EL (cell line): Measurements from ENCODE around the gene TMEM72.

Experiments
- DNase-seq: peaks from one replicate; pipeline ENCODE4 v3.0.0-alpha.2; 2016

TMEM72 gene

GRCh38 chr10:44921061-44921460, 9.9 kb downstream of the TMEM72 start:
- no peak for DNase-seq

DNA sequence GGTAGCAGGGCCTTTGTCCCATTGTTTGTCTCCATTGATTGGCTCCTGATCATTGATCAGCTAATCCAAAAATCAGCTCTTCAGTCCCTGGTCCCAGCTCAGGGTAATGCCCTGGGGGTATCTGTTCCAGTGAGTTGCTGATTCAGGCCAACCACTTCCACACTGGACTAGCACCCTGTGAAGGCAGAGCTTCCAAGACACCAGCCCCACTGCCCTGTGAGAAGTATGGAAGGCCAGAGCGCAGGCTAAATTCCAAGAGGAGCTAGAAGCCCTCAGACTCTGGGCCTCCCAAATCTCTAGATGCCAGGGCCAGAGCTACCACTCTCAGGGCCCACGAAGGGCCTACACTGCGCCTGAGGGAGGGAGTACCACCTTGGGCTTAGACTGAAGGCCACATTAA, 10.4 kb downstream of the TMEM72 start:
- no peak for DNase-seq

GRCh38 chr10:44922021-44922420, 10.9 kb downstream of the TMEM72 start:
- no peak for DNase-seq

- no peak for DNase-seq
Measured at GRCh38 chr10:44922796-44923545, 11.8 kb downstream of the TMEM72 start.

DNA sequence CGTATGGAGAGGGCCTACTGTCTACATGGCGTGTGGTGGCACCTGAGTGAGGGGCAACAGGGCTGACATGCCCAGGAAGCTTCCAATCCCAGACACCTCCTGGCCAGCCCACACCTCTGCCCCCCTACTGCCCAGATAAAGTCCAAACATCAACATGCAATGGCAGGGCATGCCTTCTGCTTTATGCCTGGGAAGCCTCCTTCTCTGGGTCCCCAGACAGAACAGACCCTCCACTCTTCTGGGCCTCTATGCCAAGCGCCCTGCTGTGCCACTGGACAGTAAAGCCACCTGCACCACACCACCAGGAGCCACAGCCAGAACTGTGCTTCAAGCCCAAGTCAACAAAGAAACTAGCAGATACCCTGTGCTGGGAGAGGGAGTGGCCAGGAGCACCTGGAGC, 12.5 kb downstream of the TMEM72 start:
- DNase-seq = no peak

DNA sequence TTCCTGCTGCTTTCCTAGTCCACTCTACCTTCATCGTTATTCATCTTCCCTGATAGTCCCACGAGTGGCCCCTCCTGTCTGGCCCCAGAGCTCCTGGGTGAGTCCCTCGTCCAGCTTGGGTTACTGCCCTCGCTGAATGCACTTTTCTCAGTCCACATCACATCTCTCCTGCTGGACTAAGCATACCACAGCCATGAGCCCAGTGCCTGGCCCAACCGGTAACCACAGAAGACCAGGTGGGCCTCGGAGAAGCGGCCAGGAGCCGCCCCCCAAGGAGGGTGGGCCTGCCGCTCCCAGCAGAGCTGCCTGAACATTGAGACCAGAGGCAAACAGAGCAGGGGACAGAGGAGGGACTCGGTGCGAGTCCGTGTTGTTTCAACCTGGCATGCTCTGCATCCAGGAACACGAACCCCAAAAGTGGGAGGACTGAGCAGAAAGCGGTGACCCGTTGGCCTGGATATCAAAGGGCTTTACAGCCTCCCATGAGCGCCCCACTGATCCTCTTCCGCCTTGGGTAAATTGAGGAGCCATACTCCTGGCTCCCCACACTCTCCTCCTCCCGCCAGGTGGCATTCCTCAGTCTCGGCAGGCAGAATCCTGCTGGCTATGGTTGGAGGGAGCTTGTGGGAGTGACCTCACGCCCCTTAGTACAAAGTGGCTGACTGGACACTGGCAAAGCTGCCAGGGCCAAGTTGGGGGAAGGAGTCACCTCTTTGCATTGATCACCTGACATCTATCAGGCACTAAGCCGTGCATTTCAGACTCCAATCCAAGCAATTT, 13.3 kb downstream of the TMEM72 start:
- no peak for DNase-seq

- no peak for DNase-seq
Measured at GRCh38 chr10:44925224-44925623, 14.1 kb downstream of the TMEM72 start.

DNA sequence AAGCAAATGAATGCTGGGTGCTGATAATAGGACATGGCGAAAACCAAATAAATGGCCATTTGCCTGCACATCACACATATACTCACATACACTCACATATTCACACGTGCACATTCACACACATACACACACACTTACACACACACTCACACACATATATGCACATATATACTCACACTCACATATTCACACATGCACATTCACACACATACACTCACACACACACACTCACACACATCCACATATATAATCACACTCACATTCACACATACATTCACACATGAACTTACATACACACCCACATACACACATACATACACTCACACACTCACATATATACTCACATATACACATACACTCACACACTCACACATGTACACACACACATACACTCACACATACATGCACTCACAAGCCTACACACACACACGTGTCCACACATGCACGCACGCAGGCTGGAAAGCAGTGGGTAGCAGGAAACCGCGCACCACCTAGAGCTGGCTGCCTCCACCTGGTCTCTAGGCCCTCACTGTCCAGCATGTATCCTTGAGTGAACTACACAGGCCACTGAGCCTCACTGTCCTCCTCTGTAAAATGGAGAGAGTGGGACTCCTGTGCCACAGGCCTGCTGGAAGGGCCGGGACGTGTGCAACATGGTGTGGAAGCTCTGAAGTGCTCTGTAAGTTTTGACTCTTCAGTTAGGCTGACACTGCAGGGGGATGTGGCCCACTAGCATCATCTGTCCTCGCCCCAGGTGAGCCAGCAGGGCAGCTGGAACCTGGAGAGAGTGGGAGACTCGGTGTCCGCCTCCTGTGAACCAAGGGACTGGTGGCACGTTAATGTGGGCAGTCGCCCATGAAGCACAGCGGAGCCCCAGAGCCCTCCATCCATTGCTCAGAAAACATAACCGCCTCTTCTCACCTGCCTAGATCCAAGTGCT, 14.9 kb downstream of the TMEM72 start:
- no peak for DNase-seq

DNA sequence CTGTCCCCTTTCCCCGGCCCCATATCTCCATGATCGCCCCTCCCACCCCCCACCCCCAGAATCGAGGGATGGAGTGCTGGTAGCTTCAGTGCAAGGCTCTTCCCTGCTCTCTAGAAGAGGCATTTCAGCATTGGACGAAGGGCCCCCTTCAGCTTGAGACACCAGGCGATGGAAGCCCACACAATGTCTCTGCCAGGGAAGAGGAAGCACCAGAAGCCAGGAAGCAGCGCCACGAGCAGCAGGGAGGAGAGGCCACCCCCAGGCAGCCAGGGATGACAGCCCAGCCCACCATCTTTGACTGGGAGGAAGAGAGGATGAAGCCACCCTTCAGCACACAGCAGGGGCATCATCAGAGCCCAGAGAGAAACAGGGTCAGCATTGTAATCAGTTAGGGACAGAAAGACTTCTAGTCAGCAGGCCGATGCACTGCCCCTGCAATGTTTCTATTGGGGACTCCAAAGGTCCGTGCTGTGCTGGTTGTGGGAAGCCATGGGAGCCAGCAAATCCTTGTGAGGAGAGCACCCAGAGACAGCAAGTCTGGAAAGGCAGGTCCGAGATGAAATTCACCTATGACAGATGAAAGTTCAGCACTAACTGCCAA, 15.7 kb downstream of the TMEM72 start:
- no peak for DNase-seq

DNA sequence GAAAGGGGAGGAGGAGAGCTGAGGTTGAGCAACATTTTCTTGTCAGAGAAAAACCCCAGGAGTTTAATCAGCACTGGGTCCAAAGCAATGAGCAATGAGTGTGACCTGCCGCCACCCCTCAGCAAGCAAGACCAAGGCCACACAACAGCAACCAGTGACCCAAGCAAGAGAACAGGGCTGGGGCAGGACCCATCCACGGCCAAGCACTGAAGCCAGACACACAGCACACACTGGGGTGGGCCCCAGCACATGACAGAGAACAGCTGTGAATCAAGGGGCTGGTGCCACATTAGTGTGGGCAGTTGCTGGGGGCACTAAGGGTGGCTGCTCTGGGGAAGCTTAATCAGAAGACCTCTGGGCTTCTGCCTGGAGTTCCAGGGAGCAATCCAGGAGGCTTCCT, 16.2 kb downstream of the TMEM72 start:
- no peak for DNase-seq

GRCh38 chr10:44928462-44928861, 17.3 kb downstream of the TMEM72 start:
- no peak for DNase-seq

DNA sequence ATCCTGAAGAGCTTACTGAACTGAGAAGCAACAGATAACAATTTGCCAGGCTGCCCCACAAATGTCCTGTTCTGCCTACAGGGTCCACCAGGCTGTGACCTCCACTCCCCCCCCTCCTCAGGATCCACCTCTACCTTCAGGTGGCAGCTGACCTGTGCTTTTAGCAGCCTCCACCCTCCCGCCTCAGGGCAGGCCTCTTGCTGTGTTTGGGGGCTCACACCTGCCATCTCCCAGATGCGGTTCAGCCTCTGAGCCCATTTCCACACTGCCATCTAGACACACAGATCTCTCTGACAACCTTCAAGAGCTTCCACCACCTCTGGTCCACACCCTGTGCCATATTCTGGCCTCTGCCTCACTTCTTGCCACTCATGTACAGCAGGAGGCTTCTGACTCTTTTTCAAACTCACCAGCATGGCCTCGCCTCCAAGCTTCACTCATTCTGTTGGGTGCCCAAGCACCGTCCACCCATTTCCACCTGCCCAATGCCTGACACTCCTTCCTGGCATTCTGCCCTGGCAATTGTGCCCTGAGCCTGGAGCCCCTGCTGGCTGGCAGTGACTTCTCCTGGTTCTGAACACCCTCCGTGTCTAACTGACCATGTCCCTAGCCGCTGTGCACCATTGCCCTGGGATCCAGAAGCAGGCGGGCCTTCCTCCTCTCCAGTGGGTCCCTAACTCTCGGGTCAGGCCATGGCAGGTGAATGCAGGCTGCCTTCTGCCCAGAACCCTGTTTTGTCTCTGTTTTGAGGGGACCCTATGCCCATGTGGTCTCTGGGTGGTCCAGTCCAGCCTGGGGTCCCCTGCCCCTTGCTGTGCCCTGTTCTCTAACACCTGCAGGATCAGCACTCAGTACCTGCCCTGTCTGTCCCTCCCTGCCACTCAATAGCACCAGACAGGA, 18.5 kb downstream of the TMEM72 start:
- DNase-seq = no peak

- DNase-seq = no peak
Measured at GRCh38 chr10:44930904-44931620, 19.9 kb downstream of the TMEM72 start.

DNA sequence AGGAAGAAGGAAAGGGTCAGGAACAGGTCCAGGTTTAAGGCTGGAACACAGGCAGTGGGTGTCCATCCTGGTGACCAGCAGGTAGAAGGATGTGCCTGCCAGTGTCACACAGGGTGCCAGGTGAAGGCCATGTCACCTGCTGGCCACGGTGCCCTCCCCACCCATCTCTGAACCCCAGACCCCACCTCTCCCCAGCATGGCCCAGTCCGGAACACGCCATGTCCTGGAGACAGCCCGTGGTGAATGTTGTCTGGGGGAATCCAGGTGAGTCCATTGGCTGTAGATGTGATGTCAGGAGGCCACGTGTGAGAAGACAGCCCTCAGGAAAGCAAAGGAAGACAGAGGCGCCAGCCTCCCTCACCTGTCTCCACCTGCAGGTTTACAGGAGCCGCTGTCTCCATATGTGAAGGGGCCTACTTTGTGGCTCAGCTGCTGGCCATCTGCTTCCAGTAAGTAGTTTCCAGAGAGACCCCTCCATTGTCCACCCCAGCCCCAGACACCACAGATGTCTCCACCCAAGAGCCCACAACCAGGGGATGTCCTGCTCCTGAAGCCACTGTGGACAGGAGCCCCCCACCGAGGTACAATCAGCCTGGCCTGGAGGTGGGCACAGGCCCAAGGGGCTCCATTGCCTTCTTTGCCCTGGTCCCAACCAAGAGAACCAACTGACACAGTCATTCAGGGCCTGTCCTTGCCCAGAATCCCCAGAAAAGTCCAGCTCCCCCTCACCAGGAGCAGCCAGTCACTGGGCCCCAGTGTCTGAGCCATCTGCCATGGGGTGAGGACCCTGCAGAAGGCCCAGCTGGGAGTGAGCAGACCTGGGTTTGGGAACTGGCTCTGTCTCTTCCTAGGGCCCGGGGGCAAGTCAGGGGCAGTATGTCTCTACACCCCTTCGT, 20.7 kb downstream of the TMEM72 start:
- DNase-seq = no peak

DNA sequence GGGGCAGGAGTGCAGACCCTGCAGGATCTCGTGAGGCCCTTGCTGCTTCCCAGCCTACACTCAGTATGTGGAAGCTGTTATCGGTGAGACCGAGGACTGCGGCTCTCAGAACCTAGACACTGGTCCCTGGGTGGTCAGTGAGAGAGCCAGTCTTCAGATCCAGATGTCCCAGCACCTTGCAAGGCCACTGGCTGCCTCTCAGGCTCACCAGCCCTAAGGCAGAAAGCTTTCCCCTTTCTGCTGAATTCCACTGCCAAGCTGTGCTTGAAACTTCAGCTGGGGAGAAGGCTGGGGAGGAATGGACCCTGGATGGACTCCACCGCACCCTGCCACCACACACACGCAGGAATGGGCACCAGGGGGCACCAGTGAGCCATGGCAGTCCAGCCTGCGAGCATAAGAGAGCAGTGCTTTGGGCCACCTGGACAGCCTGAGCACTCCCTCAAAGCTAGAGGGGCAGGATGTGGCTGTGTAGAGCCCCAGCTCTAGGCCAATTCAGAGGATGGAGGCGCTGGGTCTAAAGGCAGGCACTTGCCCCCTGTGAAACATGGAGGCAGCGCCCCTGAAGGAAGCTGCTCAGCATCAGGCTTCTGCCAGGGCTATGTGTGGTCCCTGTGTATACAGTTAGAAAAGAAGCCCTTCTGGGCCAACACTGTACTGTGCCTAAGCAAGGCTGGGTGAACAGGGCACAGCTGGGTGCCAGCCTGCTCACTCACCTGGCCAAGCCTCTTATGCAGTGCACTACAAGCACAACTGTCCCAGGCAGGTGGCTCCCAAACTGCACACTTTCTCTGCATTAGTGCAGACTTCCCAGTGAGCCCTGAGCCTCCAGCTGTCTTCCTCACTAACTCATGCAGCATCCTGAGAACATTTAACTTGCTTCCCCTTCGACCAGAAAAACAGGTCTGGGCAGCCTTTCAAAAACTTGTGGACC, 21.6 kb downstream of the TMEM72 start:
- peak; percentile 80 for DNase-seq

DNA sequence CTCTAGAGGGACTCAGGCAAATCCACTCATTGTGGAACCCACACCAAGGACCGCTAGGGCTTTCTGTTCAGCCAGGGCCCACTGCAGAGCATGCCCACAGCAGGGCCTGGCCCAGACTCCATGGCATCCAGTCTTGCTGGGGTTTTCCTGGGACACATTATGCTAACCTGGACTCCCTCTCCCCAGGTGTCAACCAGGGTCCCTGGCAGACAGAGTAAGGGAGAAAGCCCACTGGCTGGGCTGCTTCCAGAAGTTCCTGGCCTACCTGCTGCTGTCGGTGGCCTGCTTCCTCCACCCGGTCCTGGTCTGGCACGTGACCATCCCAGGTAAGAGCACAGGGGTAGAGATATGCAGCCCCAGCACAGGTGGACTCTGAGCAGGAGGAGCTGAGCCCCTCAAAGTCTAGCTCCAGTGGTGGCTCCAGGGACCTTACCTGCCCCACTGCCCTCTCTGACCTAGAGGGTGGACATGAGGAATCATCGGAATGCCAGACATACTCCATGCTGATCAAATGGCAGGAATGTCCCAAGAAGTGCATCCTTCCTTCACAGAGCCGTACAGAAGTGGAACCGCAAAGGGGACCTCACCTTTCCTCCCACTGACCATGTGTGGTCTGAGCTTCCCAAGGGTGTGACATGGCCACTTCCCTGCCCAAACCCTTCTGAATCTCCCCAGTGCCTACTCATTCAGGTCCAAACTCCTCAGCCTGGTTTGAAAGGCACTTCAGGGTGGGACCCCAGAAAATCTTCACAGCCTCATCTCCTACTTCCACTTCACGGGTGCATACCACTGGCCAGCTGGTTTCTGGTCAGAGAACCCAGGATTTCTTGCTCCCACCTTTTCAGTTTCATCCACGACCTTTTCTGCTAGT, 22.5 kb downstream of the TMEM72 start:
- no peak for DNase-seq

GRCh38 chr10:44934416-44935200, 23.5 kb downstream of the TMEM72 start:
- DNase-seq = no peak
